NCI-H2196 (cell line): ENCODE results near the gene SLK.

Source experiments
- DNase-seq: peaks from one replicate; lab custom pipeline; 2025; ENCODE audit not compliant: unreplicated experiment; lab: John Stamatoyannopoulos, UW

The SLK gene

GRCh38 chr10:104046651-104047050, 79.7 kb downstream of the SLK start:
- no peak for DNase-seq

GRCh38 chr10:104049504-104050250, 82.7 kb downstream of the SLK start:
- DNase-seq: no peak

GRCh38 chr10:104052431-104052830, 85.5 kb downstream of the SLK start:
- DNase-seq: no peak

- DNase-seq: no peak
Measured at GRCh38 chr10:104053201-104053600, 86.3 kb downstream of the SLK start.

- no peak for DNase-seq
Measured at GRCh38 chr10:104054430-104054829, 87.5 kb downstream of the SLK start.

- DNase-seq: no peak
Measured at GRCh38 chr10:104056619-104057273, 89.8 kb downstream of the SLK start.

GRCh38 chr10:104057717-104058116, 90.8 kb downstream of the SLK start:
- DNase-seq: no peak

GRCh38 chr10:104059364-104059763, 92.4 kb downstream of the SLK start:
- no peak for DNase-seq

GRCh38 chr10:104061196-104061595, 94.3 kb downstream of the SLK start:
- no peak for DNase-seq

- no peak for DNase-seq
Measured at GRCh38 chr10:104065748-104066147, 98.8 kb downstream of the SLK start.

- no peak for DNase-seq
Measured at GRCh38 chr10:104066945-104067344, 100.0 kb downstream of the SLK start.

- DNase-seq: no peak
Measured at GRCh38 chr10:104067525-104067924, 100.6 kb downstream of the SLK start.

- no peak for DNase-seq
Measured at GRCh38 chr10:104069613-104070012, 102.7 kb downstream of the SLK start.

GRCh38 chr10:104072786-104073185, 105.8 kb downstream of the SLK start:
- DNase-seq: no peak

- no peak for DNase-seq
Measured at GRCh38 chr10:104074505-104074904, 107.6 kb downstream of the SLK start.

- peak; percentile 49 for DNase-seq
Measured at GRCh38 chr10:104076743-104077160, 109.8 kb downstream of the SLK start.

GRCh38 chr10:104077247-104077646, 110.3 kb downstream of the SLK start:
- no peak for DNase-seq

GRCh38 chr10:104077663-104078151, 110.8 kb downstream of the SLK start:
- DNase-seq: no peak
